Activated T-helper 1 cell treated with anti-CD3 and anti-CD28 coated beads, Interleukin-12 subunit alpha, Interleukin-12 subunit beta, Interleukin-2, Interleukin-4 antibody, amounts not matched to agents 30 ng/mL and 10 ng/mL and 1 ng/mL, durations not matched to agents 14 hours and 24 hours and 36 hours (primary cell): ENCODE results near the gene TBCD. TPM values are rescaled to one million over a fixed set of nuclear protein-coding genes. Genes with fewer than 3 reads are reported as not detected.

Experiments used
- DNase-seq: peaks from one replicate; pipeline ENCODE4 v3.0.0; 2021; ENCODE audit warnings: low spot score
- H3K27ac Mint-ChIP-seq: one replicate; pipeline ENCODE4 v1.8.0; 2021; ENCODE audit warnings: mild to moderate bottlenecking, mixed read lengths
- H3K27me3 Mint-ChIP-seq: one replicate; pipeline ENCODE4 v1.8.0; 2022; ENCODE audit warnings: mild to moderate bottlenecking, moderate library complexity, mixed read lengths; ENCODE audit not compliant: insufficient read depth
- H3K36me3 Mint-ChIP-seq: one replicate; pipeline ENCODE4 v1.8.0; 2021; ENCODE audit warnings: low read depth, mixed read lengths
- H3K4me1 Mint-ChIP-seq: one replicate; pipeline ENCODE4 v1.8.0; 2021; ENCODE audit warnings: low read depth, mixed read lengths
- H3K4me3 Mint-ChIP-seq: one replicate; pipeline ENCODE4 v1.8.0; 2021; ENCODE audit warnings: mild to moderate bottlenecking, moderate library complexity, mixed read lengths
- H3K9me3 Mint-ChIP-seq: one replicate; pipeline ENCODE4 v1.8.0; 2021; ENCODE audit warnings: mixed read lengths
- intact Hi-C: fragments of 100-400 bp; cut with micrococcal nuclease; formaldehyde crosslinking; loops from one replicate; pipeline ENCODE4 v1.15.1; 2024
- total RNA-seq: library from RNA; stranded (reverse); gene quantifications from 2 replicates; pipeline ENCODE4 v1.2.3, GENCODE V29; 2022

The TBCD gene
- total RNA-seq, 1 donor from 2014 or later, result 111 TPM

DNA sequence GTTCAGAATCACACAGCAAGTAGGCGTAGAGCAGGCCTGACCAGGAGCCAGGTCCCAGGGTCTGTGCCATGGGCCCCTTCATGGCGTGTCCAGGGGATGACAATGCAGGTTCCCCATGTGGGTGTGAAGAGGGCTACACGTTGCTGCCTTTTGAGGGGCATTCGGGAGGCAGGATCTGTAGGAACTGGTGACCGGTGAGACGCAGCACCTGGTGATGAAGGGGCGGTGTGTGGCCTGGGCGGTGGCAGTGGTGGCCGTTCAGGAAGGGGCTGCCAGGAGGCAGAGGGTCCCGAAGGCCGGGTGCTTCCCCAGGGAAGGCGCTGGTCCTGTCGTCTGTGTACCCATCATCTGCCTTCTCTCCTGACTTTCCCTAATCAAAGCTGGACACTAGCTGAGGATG is 53.4 kb downstream of the TBCD start:
- Mint-ChIP-seq H3K27me3 (no peaks in the 10 kb centered on the region), H3K27ac (no peak overlapping the region), H3K9me3 (peaks cover 3% of the 10 kb centered on the region), H3K4me1 (no peaks in the 10 kb centered on the region), H3K36me3 (peaks cover 16% of the 10 kb centered on the region), H3K4me3 (no peak overlapping the region)
- DNase-seq, result no peak
- intact Hi-C loops, result no loop called here

DNA sequence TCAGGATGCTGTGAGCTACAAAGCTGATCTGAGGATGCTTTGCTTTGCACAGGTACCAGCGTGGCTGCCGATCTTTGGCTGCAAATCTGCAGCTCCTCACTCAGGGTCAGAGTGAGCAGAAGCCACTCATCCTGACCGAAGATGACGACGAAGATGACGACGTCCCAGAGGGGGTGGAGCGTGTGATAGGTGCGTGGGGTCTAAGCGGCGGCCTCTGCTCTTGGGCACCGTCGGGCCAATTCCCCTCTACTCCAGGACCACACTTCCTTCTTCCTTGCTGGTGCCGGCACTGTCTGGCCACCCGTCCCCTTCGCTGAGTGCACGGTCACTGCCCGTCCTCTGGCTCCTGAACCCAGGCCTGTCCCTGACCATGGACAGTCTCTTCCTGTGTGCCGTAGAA is 54.0 kb downstream of the TBCD start:
- H3K9me3 Mint-ChIP-seq, result peaks cover 3% of the 10 kb centered on the region
- intact Hi-C loops, result no loop called here
- DNase-seq, result no peak
- H3K4me1 Mint-ChIP-seq, result no peaks in the 10 kb centered on the region
- peaks cover 17% of the 10 kb centered on the region for H3K36me3 Mint-ChIP-seq
- no peak overlapping the region for H3K4me3 Mint-ChIP-seq
- no peak overlapping the region for H3K27ac Mint-ChIP-seq
- no peaks in the 10 kb centered on the region for H3K27me3 Mint-ChIP-seq

DNA sequence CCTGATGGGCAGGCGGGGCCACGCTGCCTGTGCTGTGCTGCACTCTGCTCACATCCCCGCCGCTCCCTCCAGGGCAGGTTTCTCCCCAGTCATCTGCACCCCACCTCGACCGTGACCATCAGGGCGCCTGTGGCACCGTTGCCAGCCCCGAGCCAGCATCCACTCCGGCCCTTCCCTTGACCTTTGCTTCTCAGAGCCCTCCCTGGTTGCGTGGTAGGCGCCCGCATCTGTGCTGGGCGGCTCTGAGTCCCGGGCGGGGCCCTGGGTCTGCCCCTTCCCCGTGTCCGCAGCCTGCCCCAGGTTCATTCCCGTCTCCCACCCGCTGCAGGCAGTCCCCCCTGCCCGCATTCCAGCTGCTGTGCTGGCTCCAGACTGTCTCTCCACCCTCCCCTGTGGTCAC is 54.8 kb downstream of the TBCD start:
- no peaks in the 10 kb centered on the region for H3K27me3 Mint-ChIP-seq
- no peak overlapping the region for H3K4me3 Mint-ChIP-seq
- no peaks in the 10 kb centered on the region for H3K9me3 Mint-ChIP-seq
- H3K36me3 Mint-ChIP-seq, result peaks cover 13% of the 10 kb centered on the region
- H3K27ac Mint-ChIP-seq, result no peak overlapping the region
- no peaks in the 10 kb centered on the region for H3K4me1 Mint-ChIP-seq
- intact Hi-C loops, result no loop called here
- no peak for DNase-seq

DNA sequence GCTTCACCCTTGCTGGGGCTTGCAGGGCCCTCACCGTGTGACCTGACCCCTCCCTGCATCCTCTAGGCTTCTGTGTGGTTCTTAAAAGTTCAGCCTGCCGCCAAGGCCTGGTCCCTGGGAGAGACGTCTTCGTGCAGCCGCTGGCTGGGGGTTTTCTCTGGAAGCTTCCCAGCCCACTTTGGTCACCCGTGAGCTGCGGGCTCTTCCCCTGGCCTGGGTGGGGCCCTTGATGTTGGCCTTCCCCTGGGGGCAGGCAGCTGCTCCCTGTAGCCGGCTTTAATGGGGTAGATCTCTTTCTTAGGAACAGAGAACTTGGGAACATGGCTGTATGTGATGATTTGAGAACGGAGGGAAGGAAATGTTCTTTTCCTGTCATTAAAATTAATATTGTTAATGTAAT is 55.2 kb downstream of the TBCD start:
- Mint-ChIP-seq H3K27me3 (no peaks in the 10 kb centered on the region), H3K27ac (no peak overlapping the region), H3K4me3 (no peak overlapping the region), H3K4me1 (no peaks in the 10 kb centered on the region), H3K36me3 (peaks cover 11% of the 10 kb centered on the region), H3K9me3 (no peaks in the 10 kb centered on the region)
- no peak for DNase-seq
- intact Hi-C loops, result no loop called here

DNA sequence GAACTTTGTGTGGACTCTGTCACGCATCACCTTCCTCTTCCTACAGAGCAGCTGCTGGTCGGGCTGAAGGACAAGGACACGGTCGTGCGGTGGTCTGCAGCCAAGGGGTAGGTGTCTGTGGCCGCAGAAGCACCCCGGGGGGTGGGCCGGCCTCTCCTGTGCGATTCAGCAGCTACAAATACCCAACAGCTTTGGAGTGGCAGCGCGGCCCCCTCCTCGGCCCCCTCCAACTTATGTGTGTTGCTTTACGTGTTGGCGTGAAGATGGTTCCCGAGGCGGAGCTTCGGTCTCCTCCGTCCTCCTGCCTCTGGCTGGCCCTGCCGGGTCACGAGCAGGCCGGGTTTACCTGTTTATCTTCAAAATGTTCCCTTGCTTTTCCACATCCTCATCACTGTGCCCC is 55.7 kb downstream of the TBCD start:
- Mint-ChIP-seq H3K4me1 (no peaks in the 10 kb centered on the region), H3K9me3 (no peaks in the 10 kb centered on the region), H3K27me3 (no peaks in the 10 kb centered on the region), H3K27ac (no peak overlapping the region), H3K4me3 (no peak overlapping the region), H3K36me3 (peaks cover 11% of the 10 kb centered on the region)
- intact Hi-C loops, result no loop called here
- no peak for DNase-seq

DNA sequence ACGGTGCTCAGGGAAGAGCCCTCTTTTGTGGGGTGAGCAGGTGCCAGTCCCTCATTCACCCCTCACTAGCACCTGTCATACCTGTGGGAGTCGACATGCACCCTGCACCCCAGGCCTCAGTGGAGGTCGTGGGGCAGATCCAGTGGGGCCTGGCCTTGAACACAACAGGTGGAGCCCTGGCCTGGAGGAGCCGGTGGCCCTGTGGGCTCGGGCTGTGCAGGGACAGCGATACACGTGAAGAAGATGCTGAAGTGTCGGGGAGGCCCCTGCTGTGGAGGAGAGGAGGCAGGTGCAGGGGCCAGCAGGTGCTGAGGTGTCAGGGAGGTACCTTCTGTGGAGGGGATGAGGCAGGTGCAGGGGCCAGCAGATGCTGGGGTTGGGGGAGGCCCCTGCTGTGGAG is 56.1 kb downstream of the TBCD start:
- no peak for DNase-seq
- Mint-ChIP-seq H3K4me1 (no peaks in the 10 kb centered on the region), H3K9me3 (no peaks in the 10 kb centered on the region), H3K36me3 (peaks cover 11% of the 10 kb centered on the region), H3K27ac (no peak overlapping the region), H3K4me3 (no peak overlapping the region), H3K27me3 (no peaks in the 10 kb centered on the region)
- intact Hi-C loops, result no loop called here

DNA sequence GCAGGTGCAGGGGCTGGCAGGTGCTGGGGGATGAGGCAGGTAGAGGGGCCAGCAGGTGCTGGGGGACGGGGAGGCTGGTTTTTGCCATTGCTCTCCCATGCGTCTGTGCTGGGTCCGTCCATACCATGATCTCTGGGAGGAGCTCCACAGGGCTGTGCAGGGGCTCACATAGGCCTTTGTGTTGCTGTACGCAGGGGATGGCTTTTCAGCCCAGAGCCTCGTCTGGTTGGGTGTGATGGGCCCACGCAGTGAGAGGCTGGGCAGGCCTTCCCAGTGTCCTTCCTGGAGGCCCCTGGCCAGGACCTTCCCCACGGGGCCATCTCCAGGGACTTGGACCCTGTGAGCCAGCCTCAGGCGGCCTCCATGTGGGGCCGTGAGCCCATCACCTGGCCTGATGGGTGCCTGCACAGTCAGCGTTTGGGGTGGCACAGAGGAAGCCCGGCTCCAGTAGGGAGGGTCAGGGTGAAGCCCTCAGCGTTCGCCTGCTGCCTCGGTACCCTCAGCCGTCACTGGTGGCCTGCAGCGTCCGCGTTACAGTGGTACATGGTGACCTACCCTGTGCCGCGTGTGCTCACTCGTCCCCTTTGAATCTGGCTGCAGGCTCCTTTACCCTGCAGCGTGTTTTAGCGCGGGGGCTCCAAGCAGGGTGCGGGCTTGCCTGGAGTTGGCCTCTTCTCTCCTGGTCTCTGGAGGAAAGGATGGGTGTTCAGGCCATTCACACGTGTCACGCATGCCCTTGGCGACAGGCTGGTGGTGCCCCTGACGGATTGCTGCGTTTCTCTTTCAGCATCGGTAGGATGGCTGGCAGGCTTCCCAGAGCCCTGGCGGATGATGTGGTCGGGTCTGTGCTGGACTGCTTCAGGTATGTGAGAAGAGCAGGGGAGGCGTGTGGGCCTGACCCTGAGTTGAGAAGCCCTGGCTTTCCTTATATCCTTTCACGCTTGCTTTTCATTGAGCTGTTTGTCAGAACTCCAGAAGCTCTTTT is 57.3 kb downstream of the TBCD start:
- Mint-ChIP-seq H3K4me3 (no peak overlapping the region), H3K36me3 (peaks cover 19% of the 10 kb centered on the region), H3K4me1 (no peaks in the 10 kb centered on the region), H3K27me3 (no peaks in the 10 kb centered on the region), H3K27ac (no peak overlapping the region), H3K9me3 (no peaks in the 10 kb centered on the region)
- DNase-seq, result no peak
- intact Hi-C loops, result no loop called here

DNA sequence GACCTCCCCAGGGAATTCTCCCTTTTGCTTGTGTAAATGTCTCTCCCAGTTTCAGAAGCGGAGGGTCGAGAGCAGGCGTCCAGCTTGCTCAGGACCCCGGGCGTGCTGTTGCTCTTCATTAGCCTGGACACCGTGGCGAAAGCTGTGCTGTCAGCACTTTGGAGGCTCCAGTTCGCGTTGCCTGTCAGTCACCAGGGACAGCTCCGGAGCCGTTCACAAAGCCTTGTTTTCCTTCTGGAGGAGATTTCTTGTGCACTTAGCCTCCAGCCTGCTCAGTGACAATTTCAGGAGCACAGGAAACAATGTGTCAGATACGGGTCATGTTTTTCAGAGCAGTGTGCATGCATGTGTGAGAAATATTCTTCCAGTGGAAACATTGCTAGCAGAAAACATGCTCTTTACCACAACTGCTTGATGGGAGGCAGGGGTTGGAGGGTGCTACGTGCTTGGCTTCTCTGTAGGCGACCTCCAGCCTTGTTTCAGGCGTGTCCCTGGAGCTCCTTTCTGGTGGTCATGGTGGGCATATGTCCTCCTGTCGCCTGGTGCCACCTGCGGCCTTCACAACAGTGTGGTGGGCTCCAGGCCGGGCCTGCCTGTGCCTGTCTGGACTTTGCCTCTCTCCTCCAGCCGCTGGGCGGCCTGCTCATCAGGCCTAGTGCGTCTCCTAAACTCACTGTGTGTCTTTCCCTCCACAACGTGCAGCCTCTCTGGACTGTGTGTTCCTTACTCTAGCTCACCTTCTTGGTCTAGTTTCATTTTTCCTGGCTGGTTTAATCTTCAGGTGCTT is 59.0 kb downstream of the TBCD start:
- Mint-ChIP-seq H3K9me3 (no peaks in the 10 kb centered on the region), H3K27me3 (no peaks in the 10 kb centered on the region), H3K36me3 (peaks cover 28% of the 10 kb centered on the region), H3K4me1 (peaks cover 14% of the 10 kb centered on the region), H3K27ac (peak overlapping the region; percentile 68), H3K4me3 (no peak overlapping the region)
- DNase-seq, result no peak
- intact Hi-C loops, result no loop called here

DNA sequence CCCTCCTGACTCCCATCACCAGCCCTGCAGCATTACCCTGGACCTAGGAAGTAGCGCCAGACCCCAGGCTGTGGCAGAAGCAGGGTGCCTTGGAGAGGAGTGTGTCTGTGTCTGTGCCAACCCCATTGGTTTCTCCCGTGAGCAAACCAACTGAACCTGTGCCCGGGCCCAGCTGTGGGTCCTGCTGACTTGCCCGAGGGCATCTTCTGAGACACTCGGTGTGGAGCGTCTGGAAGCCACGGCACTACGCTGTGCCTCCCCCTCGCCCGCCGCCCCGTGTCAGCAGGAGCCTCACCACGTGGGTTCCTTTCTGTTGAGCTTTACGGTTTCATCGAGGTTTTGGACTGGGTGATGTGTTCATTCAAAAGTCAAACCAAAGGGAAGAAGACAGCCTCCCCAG is 60.2 kb downstream of the TBCD start:
- Mint-ChIP-seq H3K27me3 (no peaks in the 10 kb centered on the region), H3K4me1 (peaks cover 22% of the 10 kb centered on the region), H3K27ac (no peak overlapping the region), H3K36me3 (peaks cover 34% of the 10 kb centered on the region), H3K9me3 (no peaks in the 10 kb centered on the region), H3K4me3 (no peak overlapping the region)
- no peak for DNase-seq
- intact Hi-C loops, result no loop called here

DNA sequence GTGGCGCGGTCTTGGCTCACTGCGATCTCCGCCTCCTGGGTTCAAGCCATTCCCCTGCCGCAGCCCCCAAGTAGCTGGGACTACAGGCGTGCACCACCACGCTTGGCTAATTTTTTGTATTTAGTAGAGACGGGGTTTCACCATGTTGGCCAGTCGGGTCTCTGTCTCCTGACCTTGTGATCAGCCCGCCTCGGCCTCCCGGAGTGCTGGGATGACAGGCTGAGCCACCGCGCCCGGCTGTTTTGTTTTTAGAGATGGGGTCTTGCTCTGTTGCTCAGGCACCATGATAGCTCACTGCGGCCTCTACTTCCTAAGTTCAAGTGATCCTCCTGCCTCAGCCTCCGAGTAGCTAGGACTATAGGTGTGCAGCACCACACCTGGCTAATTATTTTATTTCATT is 60.7 kb downstream of the TBCD start:
- Mint-ChIP-seq H3K27me3 (no peaks in the 10 kb centered on the region), H3K36me3 (peaks cover 34% of the 10 kb centered on the region), H3K4me1 (peaks cover 23% of the 10 kb centered on the region), H3K9me3 (no peaks in the 10 kb centered on the region), H3K27ac (no peak overlapping the region), H3K4me3 (no peak overlapping the region)
- DNase-seq, result no peak
- intact Hi-C loops, result no loop called here

DNA sequence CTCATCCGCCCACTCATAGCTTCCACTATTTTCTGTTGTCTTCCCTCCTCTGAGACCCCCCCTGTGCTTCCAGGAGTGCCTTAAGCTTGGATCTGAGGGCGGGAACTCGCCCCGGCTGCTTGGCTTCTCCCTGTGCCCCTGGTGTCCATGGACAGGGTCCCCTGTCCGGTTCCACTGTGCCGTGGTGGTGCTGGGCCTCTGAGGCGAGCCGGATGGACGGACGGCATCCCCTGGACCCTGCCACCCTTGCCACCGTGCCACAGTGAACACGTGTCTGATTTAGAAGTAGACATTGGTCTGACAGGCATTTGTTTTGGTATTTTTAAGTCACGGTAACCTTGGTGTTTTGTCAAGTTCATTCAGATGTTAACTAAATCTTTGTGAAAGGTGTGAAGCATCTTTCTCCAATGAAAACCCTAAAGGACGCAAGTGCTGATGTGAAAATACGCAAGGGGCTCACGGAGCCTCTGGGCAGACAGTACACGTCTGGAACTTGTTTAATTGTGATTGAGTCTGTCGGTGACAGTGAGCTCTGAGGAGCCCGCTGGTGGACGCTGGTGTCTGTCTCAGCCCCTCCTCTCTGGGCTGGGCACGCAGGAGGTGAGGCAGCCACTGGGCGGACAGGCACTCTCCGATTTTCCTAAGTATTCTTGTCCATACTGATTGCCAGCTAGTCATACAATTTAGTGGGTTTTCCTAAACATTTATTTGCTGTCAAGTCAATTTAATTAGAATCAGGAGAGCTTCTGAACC is 61.6 kb downstream of the TBCD start:
- Mint-ChIP-seq H3K27me3 (no peaks in the 10 kb centered on the region), H3K27ac (no peak overlapping the region), H3K36me3 (peaks cover 39% of the 10 kb centered on the region), H3K9me3 (no peaks in the 10 kb centered on the region), H3K4me1 (peaks cover 27% of the 10 kb centered on the region), H3K4me3 (no peak overlapping the region)
- no peak for DNase-seq
- intact Hi-C loops, result no loop called here

DNA sequence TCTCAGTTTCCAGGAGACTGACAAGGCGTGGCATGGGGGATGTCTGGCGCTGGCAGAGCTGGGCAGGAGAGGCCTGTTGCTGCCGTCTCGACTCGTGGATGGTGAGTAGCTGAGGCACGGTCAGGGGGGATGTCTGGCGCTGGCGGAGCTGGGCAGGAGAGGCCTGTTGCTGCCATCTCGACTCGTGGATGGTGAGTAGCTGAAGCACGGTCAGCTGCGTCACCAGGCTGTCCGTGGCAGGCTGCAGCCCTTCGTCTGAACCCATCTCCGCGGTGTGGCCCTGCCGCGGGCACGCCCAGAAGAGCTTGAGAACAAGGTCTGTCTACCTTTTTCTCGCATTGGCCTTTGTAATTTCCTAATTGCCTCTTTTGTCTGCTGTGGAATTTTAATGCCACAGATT is 63.0 kb downstream of the TBCD start:
- peak overlapping the region; percentile 29 for H3K27ac Mint-ChIP-seq
- H3K4me3 Mint-ChIP-seq, result no peak overlapping the region
- DNase-seq, result no peak
- H3K27me3 Mint-ChIP-seq, result no peaks in the 10 kb centered on the region
- H3K4me1 Mint-ChIP-seq, result peaks cover 27% of the 10 kb centered on the region
- no peaks in the 10 kb centered on the region for H3K9me3 Mint-ChIP-seq
- intact Hi-C loops, result no loop called here
- peaks cover 51% of the 10 kb centered on the region for H3K36me3 Mint-ChIP-seq

DNA sequence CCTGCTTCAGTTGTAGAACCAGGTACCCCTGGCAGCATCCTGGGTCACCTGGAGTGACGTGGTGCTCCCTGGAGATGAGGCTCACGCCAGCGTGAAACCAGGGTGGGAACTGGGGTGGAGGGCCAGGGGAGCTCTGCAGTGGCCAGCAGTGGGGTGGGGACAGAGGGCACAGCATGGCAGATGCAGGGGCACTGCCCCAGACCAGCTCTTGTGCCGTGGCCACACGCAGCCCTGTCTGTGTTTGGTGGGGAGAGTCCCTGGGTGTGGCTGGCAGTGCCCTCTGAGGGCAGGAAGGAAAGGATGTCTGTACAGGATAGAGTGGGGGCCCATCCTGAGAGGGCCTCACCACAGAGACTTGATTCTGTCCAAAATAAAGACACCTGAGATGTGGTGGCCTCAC is 63.5 kb downstream of the TBCD start:
- Mint-ChIP-seq H3K36me3 (peaks cover 54% of the 10 kb centered on the region), H3K4me3 (no peak overlapping the region)

More for the DNA sequence above, 63.5 kb downstream of the TBCD start:
- Mint-ChIP-seq H3K9me3 (peaks cover 3% of the 10 kb centered on the region), H3K27ac (no peak overlapping the region), H3K27me3 (no peaks in the 10 kb centered on the region), H3K4me1 (peaks cover 27% of the 10 kb centered on the region)
- DNase-seq, result no peak
- intact Hi-C loops, result no loop called here
